RWPE2 (cell line): Measurements from ENCODE around the gene LYZ.

Experiments used
- ATAC-seq: fragments of 200-7000 bp; cut with Tn5 transposase; 3 replicates; pipeline ENCODE4 v1.9.1; 2021; ENCODE audit warnings: low read depth
- DNase-seq: peaks from one replicate; pipeline ENCODE4 v3.0.0-alpha.2; 2020; ENCODE audit warnings: low spot score
- H3K27ac ChIP-seq: fragments of 450-650 bp; 2 replicates; pipeline ENCODE4 v1.5.1; 2017; ENCODE audit warnings: mild to moderate bottlenecking; ENCODE audit not compliant: poor library complexity, severe bottlenecking
- H3K27me3 ChIP-seq: fragments of 250-450 bp; sonication (Bioruptor Pico); 2 replicates; pipeline ENCODE4 v1.5.1; 2021; ENCODE audit warnings: mild to moderate bottlenecking, moderate library complexity; ENCODE audit not compliant: insufficient read depth, poor library complexity, severe bottlenecking
- H3K36me3 ChIP-seq: fragments of 250-450 bp; sonication (Bioruptor Pico); 2 replicates; pipeline ENCODE4 v1.5.1; 2020; ENCODE audit warnings: low read depth, mild to moderate bottlenecking, moderate library complexity
- H3K4me1 ChIP-seq: fragments of 250-450 bp; sonication (Bioruptor Pico); 2 replicates; pipeline ENCODE4 v1.5.1; 2021; ENCODE audit warnings: mild to moderate bottlenecking, moderate library complexity; ENCODE audit not compliant: insufficient read depth, poor library complexity, severe bottlenecking
- H3K4me3 ChIP-seq: fragments of 250-450 bp; sonication (Bioruptor Pico); 2 replicates; pipeline ENCODE4 v1.5.1; 2021; ENCODE audit warnings: mild to moderate bottlenecking, moderate library complexity; ENCODE audit not compliant: severe bottlenecking
- H3K9me3 ChIP-seq: fragments of 250-450 bp; sonication (Bioruptor Pico); 2 replicates; pipeline ENCODE4 v1.5.1; 2021; ENCODE audit warnings: mild to moderate bottlenecking, moderate library complexity; ENCODE audit not compliant: severe bottlenecking
- CTCF ChIP-seq: fragments of 450-650 bp; IDR thresholded peaks from one replicate; pipeline ENCODE4 v1.5.1; 2017; ENCODE audit warnings: mild to moderate bottlenecking, moderate library complexity; ENCODE audit not compliant: poor library complexity, severe bottlenecking

The LYZ gene

GRCh38 chr12:69383074-69383473, 34.9 kb downstream of the LYZ start:
- no peaks in the 10 kb centered on the region for H3K27me3 ChIP-seq
- H3K36me3 ChIP-seq, result peaks cover 41% of the 10 kb centered on the region
- peaks cover 35% of the 10 kb centered on the region for H3K4me1 ChIP-seq
- TF ChIP-seq CTCF, result no peak
- ATAC-seq, result peak; percentile 71
- no peak overlapping the region for H3K4me3 ChIP-seq
- H3K27ac ChIP-seq, result peak overlapping the region; percentile 28
- no peak for DNase-seq
- no peaks in the 10 kb centered on the region for H3K9me3 ChIP-seq

- ATAC-seq (peak; percentile 76), DNase-seq (no peak)
- TF ChIP-seq CTCF, result no peak
- H3K27me3 ChIP-seq, result no peaks in the 10 kb centered on the region
- peak overlapping the region; percentile 28 for H3K27ac ChIP-seq
- peaks cover 43% of the 10 kb centered on the region for H3K4me1 ChIP-seq
- peaks cover 1% of the 10 kb centered on the region for H3K9me3 ChIP-seq
- H3K4me3 ChIP-seq, result no peak overlapping the region
- peaks cover 39% of the 10 kb centered on the region for H3K36me3 ChIP-seq
Observed at GRCh38 chr12:69385038-69385437, 36.9 kb downstream of the LYZ start.

GRCh38 chr12:69386921-69387320, 38.7 kb downstream of the LYZ start:
- peaks cover 1% of the 10 kb centered on the region for H3K9me3 ChIP-seq
- H3K27me3 ChIP-seq, result no peaks in the 10 kb centered on the region

GRCh38 chr12:69388371-69388770, 40.2 kb downstream of the LYZ start:
- H3K9me3 ChIP-seq, result peaks cover 1% of the 10 kb centered on the region
- H3K4me3 ChIP-seq, result no peak overlapping the region
- H3K36me3 ChIP-seq, result peaks cover 51% of the 10 kb centered on the region
- TF ChIP-seq CTCF, result peak; percentile 75
- DNase-seq (no peak), ATAC-seq (0 out of 3 replicates have a peak, but pooled peaks have one; percentile 37)
- H3K27me3 ChIP-seq, result no peaks in the 10 kb centered on the region
- H3K4me1 ChIP-seq, result peaks cover 48% of the 10 kb centered on the region
- H3K27ac ChIP-seq, result no peak overlapping the region

More at GRCh38 chr12:69386921-69387320, 38.7 kb downstream of the LYZ start:
- TF ChIP-seq CTCF, result no peak
- H3K4me3 ChIP-seq, result no peak overlapping the region
- peaks cover 51% of the 10 kb centered on the region for H3K36me3 ChIP-seq
- DNase-seq, result no peak
- H3K27ac ChIP-seq, result no peak overlapping the region
- no peak for ATAC-seq
- H3K4me1 ChIP-seq, result peaks cover 48% of the 10 kb centered on the region

- DNase-seq (no peak), ATAC-seq (no peak)
- Histone ChIP-seq H3K36me3 (peaks cover 40% of the 10 kb centered on the region), H3K9me3 (peaks cover 1% of the 10 kb centered on the region), H3K27me3 (no peaks in the 10 kb centered on the region), H3K27ac (peak overlapping the region; percentile 17), H3K4me1 (peaks cover 33% of the 10 kb centered on the region), H3K4me3 (no peak overlapping the region)
- TF ChIP-seq CTCF, result no peak
Observed at GRCh38 chr12:69389831-69390230, 41.6 kb downstream of the LYZ start.
